ENCODE results near the gene SNRPA1.

SNRPA1 gene

DNA sequence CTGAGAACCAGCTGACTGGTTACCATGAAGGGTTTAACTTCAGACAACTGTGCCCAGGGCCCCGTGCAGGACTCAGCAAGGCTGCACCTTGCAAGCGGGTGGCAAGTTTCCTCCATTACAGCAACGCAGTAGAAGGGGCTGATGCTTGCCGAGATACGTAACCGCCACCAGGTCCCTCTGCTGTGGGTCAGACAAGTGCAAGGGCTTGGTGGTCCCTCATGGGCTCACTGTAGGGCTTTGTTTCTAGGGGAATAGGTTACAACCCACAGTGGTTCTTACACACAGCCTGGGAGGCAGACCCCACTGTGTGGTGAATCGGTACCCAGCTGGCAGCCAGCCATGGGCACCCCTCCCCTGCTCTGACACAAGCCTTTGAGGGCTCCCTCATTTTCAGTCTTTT is 15.5 kb upstream of the SNRPA1 start:
- TF ChIP-seq, protein P1, sequence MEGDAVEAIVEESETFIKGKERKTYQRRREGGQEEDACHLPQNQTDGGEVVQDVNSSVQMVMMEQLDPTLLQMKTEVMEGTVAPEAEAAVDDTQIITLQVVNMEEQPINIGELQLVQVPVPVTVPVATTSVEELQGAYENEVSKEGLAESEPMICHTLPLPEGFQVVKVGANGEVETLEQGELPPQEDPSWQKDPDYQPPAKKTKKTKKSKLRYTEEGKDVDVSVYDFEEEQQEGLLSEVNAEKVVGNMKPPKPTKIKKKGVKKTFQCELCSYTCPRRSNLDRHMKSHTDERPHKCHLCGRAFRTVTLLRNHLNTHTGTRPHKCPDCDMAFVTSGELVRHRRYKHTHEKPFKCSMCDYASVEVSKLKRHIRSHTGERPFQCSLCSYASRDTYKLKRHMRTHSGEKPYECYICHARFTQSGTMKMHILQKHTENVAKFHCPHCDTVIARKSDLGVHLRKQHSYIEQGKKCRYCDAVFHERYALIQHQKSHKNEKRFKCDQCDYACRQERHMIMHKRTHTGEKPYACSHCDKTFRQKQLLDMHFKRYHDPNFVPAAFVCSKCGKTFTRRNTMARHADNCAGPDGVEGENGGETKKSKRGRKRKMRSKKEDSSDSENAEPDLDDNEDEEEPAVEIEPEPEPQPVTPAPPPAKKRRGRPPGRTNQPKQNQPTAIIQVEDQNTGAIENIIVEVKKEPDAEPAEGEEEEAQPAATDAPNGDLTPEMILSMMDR (IDR thresholded peaks at IDR 0.05; ENCODE audit: borderline replicate concordance, insufficient read depth, low read depth, low read length): no peak
- H3K4me3 ChIP-seq (ENCODE audit: low read depth, low read length): no peak overlapping the region

DNA sequence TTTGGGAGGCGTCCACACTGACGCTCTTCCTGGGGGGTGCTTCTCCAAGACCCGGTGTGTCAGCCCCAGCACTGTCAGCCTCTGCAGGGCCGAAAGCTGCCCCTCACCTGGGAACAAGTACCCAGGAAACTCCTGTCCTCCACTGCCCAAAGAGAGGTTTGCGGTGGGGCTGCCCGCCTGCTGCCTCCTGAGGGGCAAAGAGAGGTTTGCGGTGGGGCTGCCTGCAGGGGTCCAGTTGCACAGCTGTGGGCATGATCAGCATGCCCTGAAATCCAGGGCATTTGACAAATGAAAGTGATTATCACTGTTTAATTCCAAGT is 15.1 kb upstream of the SNRPA1 start:
- H3K4me3 ChIP-seq (ENCODE audit: low read depth, low read length): no peak overlapping the region
- TF ChIP-seq, protein P1 (IDR thresholded peaks at IDR 0.05; ENCODE audit: borderline replicate concordance, insufficient read depth, low read depth, low read length): no peak

DNA sequence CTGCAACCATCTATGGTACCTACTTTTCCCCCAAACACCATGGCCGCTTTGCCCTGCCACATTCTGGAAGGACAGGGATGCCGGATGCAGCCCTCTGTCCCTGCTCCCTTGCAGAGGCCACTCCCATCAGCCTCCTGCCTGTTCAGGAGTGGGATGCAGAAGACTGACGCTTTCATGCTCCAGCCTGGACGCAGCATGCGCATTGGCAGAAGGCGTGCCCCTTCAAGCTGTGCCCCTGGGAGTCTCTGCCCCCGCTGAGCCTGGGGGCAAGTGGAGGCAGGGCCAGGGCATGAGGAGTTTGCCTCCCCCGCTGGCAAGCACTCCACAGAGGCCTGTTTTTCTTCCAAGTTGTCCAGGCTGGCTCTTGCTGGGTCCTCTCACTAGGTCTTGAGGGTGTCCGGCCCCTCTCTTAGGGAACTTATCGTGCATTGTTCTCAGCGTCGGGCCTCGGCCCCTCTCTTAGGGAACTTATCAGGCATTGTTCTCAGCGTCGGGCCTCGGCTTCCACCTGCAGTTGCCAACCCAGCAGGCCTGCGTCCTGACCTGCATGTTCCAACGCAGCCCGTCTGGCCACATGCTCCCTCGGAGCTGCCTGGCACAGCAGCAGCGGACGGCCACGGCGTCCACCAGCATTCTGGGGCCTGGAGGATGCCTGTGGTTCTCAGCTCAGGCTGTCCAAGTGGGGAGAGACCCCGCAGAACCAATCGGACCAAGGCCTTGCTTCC is 14.6 kb upstream of the SNRPA1 start:
- H3K4me3 ChIP-seq (ENCODE audit: low read depth, low read length): no peak overlapping the region
- TF ChIP-seq, protein P1 (IDR thresholded peaks at IDR 0.05; ENCODE audit: borderline replicate concordance, insufficient read depth, low read depth, low read length): no peak

DNA sequence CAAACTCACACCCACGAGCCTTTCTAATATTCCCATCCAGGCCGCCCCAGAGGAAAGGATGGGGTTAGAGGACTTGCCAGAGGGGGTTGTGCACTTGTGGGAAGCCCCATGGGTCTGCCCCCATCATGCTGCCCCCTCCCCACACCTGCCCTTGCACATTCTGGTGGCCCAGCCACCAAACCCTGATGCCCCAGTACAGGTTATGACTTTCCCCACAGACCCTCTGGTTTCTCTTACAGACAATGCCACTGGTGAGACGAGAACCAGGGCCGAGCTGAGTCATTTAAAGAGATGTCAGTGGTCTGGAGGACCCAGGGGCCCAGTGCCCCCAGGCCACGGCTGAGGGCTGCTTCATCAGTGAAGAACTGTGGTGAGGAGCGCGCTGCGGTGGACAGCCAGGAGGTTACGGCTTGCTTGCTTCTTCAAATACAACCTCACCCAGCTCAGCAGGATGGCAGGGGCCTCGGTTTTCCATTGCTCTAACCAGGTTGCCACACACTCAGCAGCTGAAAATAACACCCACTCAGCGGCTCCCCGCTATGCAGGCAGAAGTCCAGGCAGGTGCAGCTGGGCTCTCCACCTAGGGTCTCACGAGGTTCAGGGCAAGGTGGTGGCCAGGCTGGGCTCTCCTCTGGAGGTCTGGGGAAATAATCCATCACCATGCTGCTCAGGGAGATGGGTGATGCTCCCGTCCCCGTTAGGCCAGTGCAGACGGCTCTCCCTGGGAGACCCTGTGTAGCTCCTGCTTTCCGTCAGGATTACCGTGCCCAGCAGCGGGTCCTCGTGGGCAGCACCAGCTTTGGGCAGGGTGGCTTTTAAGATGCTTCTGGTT is 13.8 kb upstream of the SNRPA1 start:
- no peak overlapping the region for H3K4me3 ChIP-seq (ENCODE audit: low read depth, low read length)
- TF ChIP-seq, protein P1 (IDR thresholded peaks at IDR 0.05; ENCODE audit: borderline replicate concordance, insufficient read depth, low read depth, low read length): no peak

DNA sequence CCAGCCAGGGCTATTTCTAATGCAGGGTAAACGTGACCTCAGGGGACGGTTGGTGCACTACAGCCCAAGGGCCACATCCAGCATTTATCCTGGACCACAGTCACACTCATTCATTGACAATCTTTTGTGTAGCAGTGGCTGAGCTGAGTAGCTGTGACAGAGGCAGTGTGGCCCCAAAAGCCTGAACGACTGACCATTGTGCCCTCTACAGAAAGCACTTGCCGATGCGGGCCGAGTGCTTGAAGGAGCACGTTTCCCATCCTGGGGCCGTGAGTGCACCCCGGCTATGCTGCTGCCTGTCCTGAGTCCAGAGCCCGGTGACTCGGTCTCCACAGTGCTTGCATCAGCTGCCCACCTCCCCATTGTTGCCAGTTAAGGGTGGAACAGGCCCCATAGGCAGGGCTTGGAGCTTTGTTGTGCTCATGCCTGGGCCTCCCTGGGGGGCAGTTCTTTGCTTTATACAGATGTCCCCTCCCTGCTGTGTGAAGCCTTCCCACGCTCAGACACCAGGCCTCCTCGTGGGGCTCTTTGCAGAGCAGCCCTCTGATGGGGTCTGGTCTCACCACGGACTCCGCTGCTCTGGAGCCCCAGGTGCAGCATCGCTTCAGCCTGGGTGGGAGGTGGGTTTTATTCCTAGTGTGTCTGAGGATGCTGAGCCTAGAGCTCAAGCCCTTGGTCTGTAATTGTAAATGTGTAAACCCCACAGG is 13.0 kb upstream of the SNRPA1 start:
- no peak overlapping the region for H3K4me3 ChIP-seq (ENCODE audit: low read depth, low read length)
- TF ChIP-seq, protein P1 (IDR thresholded peaks at IDR 0.05; ENCODE audit: borderline replicate concordance, insufficient read depth, low read depth, low read length): no peak

DNA sequence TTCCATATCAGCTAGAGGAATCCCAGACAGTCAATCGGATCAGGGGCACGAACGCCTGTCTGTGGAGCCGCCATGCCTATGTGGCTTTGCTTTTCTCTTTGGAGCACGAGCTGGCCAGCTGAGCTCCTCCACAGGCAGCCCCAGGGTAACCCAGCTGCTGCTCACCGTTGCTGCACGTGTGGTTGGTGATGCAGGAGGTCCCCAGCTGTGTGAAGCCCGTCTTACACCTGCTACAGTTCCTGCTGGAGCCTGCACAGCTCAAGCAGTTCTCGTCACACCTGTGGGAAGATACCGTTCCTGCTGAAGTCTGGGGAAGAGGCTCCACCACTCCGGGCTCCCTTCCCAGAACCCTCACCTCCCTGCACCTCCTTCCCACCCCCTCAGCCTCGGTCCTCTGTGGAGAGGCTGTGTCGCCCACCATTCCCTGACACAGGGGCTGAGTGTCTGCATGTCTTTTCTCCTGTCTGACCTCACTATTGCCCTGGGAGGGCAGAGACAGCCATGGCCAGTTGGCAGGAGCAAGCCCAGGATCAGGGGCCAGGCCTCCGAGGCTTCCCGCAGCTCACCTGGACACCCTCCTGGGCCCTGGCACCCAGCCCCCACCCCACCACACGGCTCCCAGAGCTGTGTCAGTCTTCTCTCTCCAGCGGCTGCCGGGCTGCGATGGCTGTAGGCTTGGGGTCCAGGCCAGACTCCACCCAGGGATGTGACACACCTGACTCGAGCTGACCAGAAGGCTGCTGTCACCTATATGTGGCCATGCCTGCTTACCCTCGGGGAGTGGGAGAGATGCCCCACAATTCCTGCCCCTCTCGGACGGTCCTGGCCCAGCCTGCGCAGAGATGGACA is 12.2 kb upstream of the SNRPA1 start:
- TF ChIP-seq, protein P1 (IDR thresholded peaks at IDR 0.05; ENCODE audit: borderline replicate concordance, insufficient read depth, low read depth, low read length): no peak
- no peak overlapping the region for H3K4me3 ChIP-seq (ENCODE audit: low read depth, low read length)
